Caco-2 (cell line): ENCODE data around the gene ALDOA. TPM values are rescaled to one million over a fixed set of nuclear protein-coding genes. Genes with fewer than 3 reads are reported as not detected.

Experiments
- BruUV-seq: library from RNA; stranded (reverse); fragments of 400-500 nt; replicated peaks from 2 replicates; lab custom pipeline; 2021; lab: Mats Ljungman, UMichigan
- CTCF ChIA-PET: fragments of 300-600 bp; sonication (Branson Sonifier 250); formaldehyde crosslinking; loops from one replicate; lab custom pipeline; 2022; ENCODE audit warnings: antibody characterized with exemption; lab: Charles Lee
- POLR2A ChIA-PET: fragments of 300-600 bp; sonication (Branson Sonifier 250); formaldehyde crosslinking; loops from one replicate; lab custom pipeline; 2022; ENCODE audit warnings: antibody characterized with exemption; lab: Charles Lee
- DNase-seq, 2 experiments: peaks; one replicate each; pipeline versions ENCODE4 v3.0.0 to v3.0.0-alpha.2; 2020 to 2022
- H3K27me3 ChIP-seq: replicated peaks from 2 replicates; pipeline ENCODE4 v1.6.0; 2011; ENCODE audit warnings: low read length; ENCODE audit not compliant: control insufficient read depth, insufficient read depth
- H3K36me3 ChIP-seq: 2 replicates; pipeline ENCODE4 v1.5.1; 2011; ENCODE audit warnings: low read length; ENCODE audit not compliant: control insufficient read depth, insufficient read depth
- H3K4me1 ChIP-seq: fragments of 250-450 bp; sonication (Bioruptor Pico); 2 replicates; pipeline ENCODE4 v1.5.1; 2020; ENCODE audit warnings: mild to moderate bottlenecking
- H3K4me3 ChIP-seq: 2 replicates; pipeline ENCODE4 v1.5.1; 2011; ENCODE audit warnings: low read depth, mild to moderate bottlenecking, control low read depth, low read length
- H3K9me3 ChIP-seq: fragments of 250-450 bp; sonication (Bioruptor Pico); 2 replicates; pipeline ENCODE4 v1.5.1; 2020; ENCODE audit warnings: mild to moderate bottlenecking, moderate library complexity
- H3K27ac Mint-ChIP-seq: one replicate; pipeline ENCODE4 v1.8.0; 2022; ENCODE audit warnings: mixed read lengths; ENCODE audit not compliant: unreplicated experiment
- H3K27me3 Mint-ChIP-seq: one replicate; pipeline ENCODE4 v1.8.0; 2022; ENCODE audit warnings: mixed read lengths; ENCODE audit not compliant: insufficient read depth, unreplicated experiment
- H3K36me3 Mint-ChIP-seq: one replicate; pipeline ENCODE4 v1.8.0; 2022; ENCODE audit warnings: mild to moderate bottlenecking, mixed read lengths; ENCODE audit not compliant: insufficient read depth, unreplicated experiment
- H3K4me1 Mint-ChIP-seq: one replicate; pipeline ENCODE4 v1.8.0; 2022; ENCODE audit warnings: low read depth, mixed read lengths; ENCODE audit not compliant: unreplicated experiment
- H3K4me3 Mint-ChIP-seq: one replicate; pipeline ENCODE4 v1.8.0; 2022; ENCODE audit warnings: mild to moderate bottlenecking, moderate library complexity, mixed read lengths; ENCODE audit not compliant: unreplicated experiment
- H3K9me3 Mint-ChIP-seq: one replicate; pipeline ENCODE4 v1.8.0; 2022; ENCODE audit warnings: mixed read lengths; ENCODE audit not compliant: unreplicated experiment
- intact Hi-C: fragments of 100-400 bp; cut with micrococcal nuclease; formaldehyde crosslinking; loops from one replicate; pipeline ENCODE4 v1.10.0; 2022; ENCODE audit not compliant: unreplicated experiment
- total RNA-seq: library from RNA; stranded (reverse); gene quantifications from 2 replicates; pipeline ENCODE4 v1.2.3, GENCODE V29; 2022
- TF ChIP-seq, protein P1 (sequence below), 2 experiments: fragments of 200-600 bp in 1 of 2; IDR thresholded peaks; 1 replicate in 1 of 2; 2 replicates in 1 of 2; pipeline versions ENCODE4 v1.5.1 to v1.8.0; 2011 to 2022; ENCODE audit warnings: antibody characterized with exemption in 1 of 2, control low read depth in 1 of 2, inconsistent platforms in 1 of 2, low read depth in 1 of 2, low read length in 1 of 2, mild to moderate bottlenecking in 1 of 2, moderate library complexity in 1 of 2; ENCODE audit not compliant: insufficient read depth in 1 of 2, severe bottlenecking in 1 of 2, unreplicated experiment in 1 of 2

The ALDOA gene
- total RNA-seq, 1 experiment from 2014 or later = 675 TPM

DNA sequence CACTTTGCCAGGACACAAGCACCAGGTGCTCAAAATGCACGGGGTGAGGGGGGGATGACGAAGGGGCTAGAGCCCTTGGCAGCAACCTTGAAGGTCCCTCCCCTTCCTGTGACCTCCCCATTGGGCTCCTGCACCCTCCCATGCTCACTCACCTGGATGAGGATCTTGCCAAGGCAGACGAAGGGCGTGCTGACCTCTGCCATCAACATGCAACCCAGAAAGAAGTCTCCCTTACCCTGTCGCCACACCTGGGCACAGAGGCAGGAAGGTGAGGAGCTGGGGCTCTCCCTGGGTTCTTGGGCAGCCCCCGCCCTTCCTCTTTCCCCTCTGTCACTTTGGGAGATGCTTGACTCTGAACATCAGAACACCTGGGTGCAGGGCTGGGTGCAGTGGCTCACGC, 40.0 kb upstream of the ALDOA start:
- POLR2A ChIA-PET = no interaction called here
- intact Hi-C loops = loop anchor here (10.0 kb wide), 1 partner anchor 131 kb away; the partner anchor contains the start of gene SEZ6L2

DNA sequence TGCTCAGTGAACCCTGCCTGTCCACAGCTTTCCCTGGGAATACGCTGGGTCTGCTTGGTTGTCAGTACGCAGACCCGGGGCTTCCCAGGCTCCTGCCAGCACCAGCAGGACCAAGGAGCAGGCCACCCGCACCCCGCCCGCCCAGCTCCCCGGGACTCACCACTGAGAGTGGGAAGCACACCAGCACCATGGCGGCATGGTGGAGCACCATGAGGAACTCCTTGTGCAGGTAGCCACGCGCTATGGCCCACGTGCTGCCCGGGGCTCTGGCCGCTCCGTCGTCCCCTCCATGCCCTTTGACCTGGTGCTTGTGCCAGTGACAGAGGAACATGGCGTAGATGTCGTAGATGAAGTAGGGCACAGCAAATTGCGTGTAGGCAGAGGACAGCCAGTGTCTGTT, 39.1 kb upstream of the ALDOA start:
- Mint-ChIP-seq H3K27me3 (peaks cover 11% of the 10 kb centered on the region), H3K4me3 (no peak overlapping the region), H3K27ac (no peak overlapping the region), H3K36me3 (peaks cover 1% of the 10 kb centered on the region), H3K4me1 (peaks cover 7% of the 10 kb centered on the region), H3K9me3 (no peaks in the 10 kb centered on the region)
- no TSS peak for BruUV-seq
- Histone ChIP-seq H3K9me3 (no peaks in the 10 kb centered on the region), H3K36me3 (no peaks in the 10 kb centered on the region), H3K4me3 (no peak overlapping the region), H3K4me1 (no peaks in the 10 kb centered on the region), H3K27me3 (no peaks in the 10 kb centered on the region; the same call in 1 of the 2 replicates)
- intact Hi-C loops = loop anchor here (10.0 kb wide), 1 partner anchor 132 kb away; the partner anchor contains the start of gene SEZ6L2
- no peak for DNase-seq
- TF ChIP-seq, protein P1, sequence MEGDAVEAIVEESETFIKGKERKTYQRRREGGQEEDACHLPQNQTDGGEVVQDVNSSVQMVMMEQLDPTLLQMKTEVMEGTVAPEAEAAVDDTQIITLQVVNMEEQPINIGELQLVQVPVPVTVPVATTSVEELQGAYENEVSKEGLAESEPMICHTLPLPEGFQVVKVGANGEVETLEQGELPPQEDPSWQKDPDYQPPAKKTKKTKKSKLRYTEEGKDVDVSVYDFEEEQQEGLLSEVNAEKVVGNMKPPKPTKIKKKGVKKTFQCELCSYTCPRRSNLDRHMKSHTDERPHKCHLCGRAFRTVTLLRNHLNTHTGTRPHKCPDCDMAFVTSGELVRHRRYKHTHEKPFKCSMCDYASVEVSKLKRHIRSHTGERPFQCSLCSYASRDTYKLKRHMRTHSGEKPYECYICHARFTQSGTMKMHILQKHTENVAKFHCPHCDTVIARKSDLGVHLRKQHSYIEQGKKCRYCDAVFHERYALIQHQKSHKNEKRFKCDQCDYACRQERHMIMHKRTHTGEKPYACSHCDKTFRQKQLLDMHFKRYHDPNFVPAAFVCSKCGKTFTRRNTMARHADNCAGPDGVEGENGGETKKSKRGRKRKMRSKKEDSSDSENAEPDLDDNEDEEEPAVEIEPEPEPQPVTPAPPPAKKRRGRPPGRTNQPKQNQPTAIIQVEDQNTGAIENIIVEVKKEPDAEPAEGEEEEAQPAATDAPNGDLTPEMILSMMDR (IDR thresholded peaks at IDR 0.05; ENCODE audit: insufficient read depth in 1 of 2, low read depth in 1 of 2, low read length in 1 of 2, severe bottlenecking in 1 of 2, unreplicated experiment in 1 of 2) = no peak
- CTCF ChIA-PET = no interaction called here
- POLR2A ChIA-PET = no interaction called here

More for the DNA sequence above, 40.0 kb upstream of the ALDOA start:
- Mint-ChIP-seq H3K9me3 (no peaks in the 10 kb centered on the region), H3K27ac (no peak overlapping the region), H3K27me3 (peaks cover 11% of the 10 kb centered on the region), H3K4me1 (peaks cover 7% of the 10 kb centered on the region), H3K4me3 (no peak overlapping the region), H3K36me3 (peaks cover 7% of the 10 kb centered on the region)
- CTCF ChIA-PET = no interaction called here
- Histone ChIP-seq H3K4me3 (no peak overlapping the region), H3K4me1 (no peaks in the 10 kb centered on the region), H3K27me3 (no peaks in the 10 kb centered on the region), H3K9me3 (no peaks in the 10 kb centered on the region), H3K36me3 (no peaks in the 10 kb centered on the region)
- DNase-seq = no peak
- no TSS peak for BruUV-seq
- TF ChIP-seq, protein P1 (IDR thresholded peaks at IDR 0.05; ENCODE audit: insufficient read depth in 1 of 2, low read depth in 1 of 2, low read length in 1 of 2, severe bottlenecking in 1 of 2, unreplicated experiment in 1 of 2) = no peak

DNA sequence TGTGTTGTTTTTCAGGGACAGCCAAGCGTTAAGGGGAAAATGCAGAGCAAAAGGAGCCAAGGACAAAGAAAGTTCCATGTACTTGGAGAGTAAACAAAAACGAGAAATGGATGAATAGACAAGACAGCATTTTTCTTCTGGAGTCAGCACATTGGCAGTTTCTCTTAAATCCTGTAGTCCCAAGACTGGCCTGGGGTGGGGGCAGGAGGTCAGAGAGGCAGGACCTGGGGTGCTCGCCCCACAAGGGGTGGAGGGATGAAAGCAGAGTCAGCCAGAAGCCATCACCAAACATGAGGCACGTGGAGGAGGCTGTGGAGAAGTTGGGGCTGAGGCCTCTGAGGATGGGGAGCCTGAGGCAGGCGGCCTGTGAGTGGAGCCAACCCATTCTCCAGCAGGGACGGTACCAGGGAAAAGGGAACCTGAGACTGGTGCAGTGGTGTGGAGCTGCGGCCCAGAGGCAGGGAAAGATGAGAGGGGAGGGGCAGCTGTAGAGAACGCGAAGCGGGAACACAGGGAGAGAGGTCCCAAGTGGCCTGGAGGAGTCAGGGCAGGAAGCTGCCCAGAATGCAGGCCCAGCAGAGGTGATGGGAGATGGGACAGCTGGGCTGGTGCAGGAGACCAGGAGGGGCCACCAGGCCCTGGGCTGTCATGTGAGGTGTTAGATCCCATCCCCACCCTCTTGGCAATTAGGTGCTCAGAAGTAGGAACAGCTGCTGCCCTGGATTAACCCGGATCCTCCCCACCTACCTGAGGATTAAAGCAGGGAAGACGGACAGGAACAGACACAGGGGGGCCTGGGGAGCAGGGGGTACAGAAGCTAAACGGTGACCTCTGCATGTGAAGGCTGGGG, 37.7 kb upstream of the ALDOA start:
- Mint-ChIP-seq H3K27ac (no peak overlapping the region), H3K4me3 (no peak overlapping the region), H3K27me3 (peaks cover 15% of the 10 kb centered on the region), H3K36me3 (no peaks in the 10 kb centered on the region), H3K9me3 (no peaks in the 10 kb centered on the region), H3K4me1 (peaks cover 7% of the 10 kb centered on the region)
- no peak overlapping the region for H3K4me3 ChIP-seq
- ChIA-PET CTCF (interaction anchor here (0.6 to 0.9 kb wide), 2 partner anchors 212 to 272 kb away, joined by 3 read pairs; partner anchors contain the start of gene PAGR1), POLR2A (no interaction called here)
- BruUV-seq = no TSS peak
- no peaks in the 10 kb centered on the region for H3K36me3 ChIP-seq
- H3K27me3 ChIP-seq = no peaks in the 10 kb centered on the region; the same call in 1 of the 2 replicates
- TF ChIP-seq, protein P1 (IDR thresholded peaks at IDR 0.05; ENCODE audit: insufficient read depth in 1 of 2, low read depth in 1 of 2, low read length in 1 of 2, severe bottlenecking in 1 of 2, unreplicated experiment in 1 of 2) = no peak
- no peak for DNase-seq
- H3K9me3 ChIP-seq = no peaks in the 10 kb centered on the region
- intact Hi-C loops = loop anchor here (10.0 kb wide), 1 partner anchor 133 kb away; the partner anchor contains the start of gene SEZ6L2
- H3K4me1 ChIP-seq = no peaks in the 10 kb centered on the region
